Esophagus muscularis mucosa (tissue), 4 donors: ENCODE results near the gene ZNF687. TPM values are rescaled to one million over a fixed set of nuclear protein-coding genes. Genes with fewer than 3 reads are reported as not detected.

Experiments used
- DNase-seq: peaks from one replicate; pipeline ENCODE4 v3.0.0-alpha.2; 2017; ENCODE audit errors: extremely low spot score
- H3K27ac ChIP-seq, 4 donors: fragments of 200-600 bp; sonication (generic); replicated peaks in 1 of 4; 1 replicate in 3 of 4; 2 replicates in 1 of 4; pipeline ENCODE4 v1.5.1; 2016 to 2019; ENCODE audit warnings: mild to moderate bottlenecking in 1 of 4
- H3K27me3 ChIP-seq, 4 donors: fragments of 200-600 bp; sonication (generic); one replicate each; pipeline versions ENCODE4 v1.5.1 to v1.6.0; 2016 to 2019
- H3K36me3 ChIP-seq, 4 donors: fragments of 200-600 bp; sonication (generic); one replicate each; pipeline ENCODE4 v1.5.1; 2016 to 2019
- H3K4me1 ChIP-seq, 4 donors: fragments of 200-600 bp; sonication (generic); one replicate each; pipeline ENCODE4 v1.5.1; 2016 to 2019
- H3K4me3 ChIP-seq, 4 donors: fragments of 200-600 bp; sonication (generic); 1 replicate in 2 of 4; 2 replicates in 2 of 4; pipeline ENCODE4 v1.5.1; 2016 to 2019; ENCODE audit warnings: mild to moderate bottlenecking in 4 of 4, moderate library complexity in 1 of 4
- H3K9me3 ChIP-seq, 4 donors: fragments of 200-600 bp; sonication (generic); 1 replicate in 3 of 4; 2 replicates in 1 of 4; pipeline ENCODE4 v1.5.1; 2016 to 2019
- EP300 ChIP-seq: sonication (generic); formaldehyde crosslinking; IDR thresholded peaks from one replicate; pipeline ENCODE4 v1.6.1; 2017; ENCODE audit warnings: antibody characterized with exemption
- POLR2A ChIP-seq: fragments of 450-650 bp; IDR thresholded peaks from one replicate; pipeline ENCODE4 v1.6.1; 2017; ENCODE audit warnings: antibody characterized with exemption, moderate library complexity, mild to moderate bottlenecking, low read depth
- POLR2AphosphoS5 ChIP-seq, 2 donors: sonication (generic); formaldehyde crosslinking; IDR thresholded peaks; one replicate each; pipeline ENCODE4 v1.6.1; 2017; ENCODE audit warnings: antibody characterized with exemption in 2 of 2
- WGBS: methylation state at CpG from one replicate; pipeline ENCODE4 v1.1.5; 2018; 5-methylcytosine and 5-hydroxymethylcytosine counted together
- intact Hi-C: fragments of 100-400 bp; cut with DNase I; formaldehyde crosslinking; loops from one replicate; pipeline ENCODE4 v1.15.1; 2023
- total RNA-seq, 4 donors: library from RNA; depleted of rRNA; stranded (reverse); fragments of >200 nt; gene quantifications; one replicate each; pipeline versions ENCODE4 v1.1.0 to v1.2.1, GENCODE V29; 2016
- TF ChIP-seq, protein P1 (sequence below), 3 experiments: fragments of 200-600 bp in 2 of 3; fragments of 450-650 bp in 1 of 3; sonication (generic) in 2 of 3; IDR thresholded peaks; one replicate each; pipeline ENCODE4 v1.5.1; 2017 to 2019; ENCODE audit warnings: antibody characterized with exemption in 3 of 3, mild to moderate bottlenecking in 2 of 3, moderate library complexity in 1 of 3

ZNF687 gene
- total RNA-seq, 4 donors from 2014 or later = 16.6 to 28.6 (median 23.1) TPM

DNA sequence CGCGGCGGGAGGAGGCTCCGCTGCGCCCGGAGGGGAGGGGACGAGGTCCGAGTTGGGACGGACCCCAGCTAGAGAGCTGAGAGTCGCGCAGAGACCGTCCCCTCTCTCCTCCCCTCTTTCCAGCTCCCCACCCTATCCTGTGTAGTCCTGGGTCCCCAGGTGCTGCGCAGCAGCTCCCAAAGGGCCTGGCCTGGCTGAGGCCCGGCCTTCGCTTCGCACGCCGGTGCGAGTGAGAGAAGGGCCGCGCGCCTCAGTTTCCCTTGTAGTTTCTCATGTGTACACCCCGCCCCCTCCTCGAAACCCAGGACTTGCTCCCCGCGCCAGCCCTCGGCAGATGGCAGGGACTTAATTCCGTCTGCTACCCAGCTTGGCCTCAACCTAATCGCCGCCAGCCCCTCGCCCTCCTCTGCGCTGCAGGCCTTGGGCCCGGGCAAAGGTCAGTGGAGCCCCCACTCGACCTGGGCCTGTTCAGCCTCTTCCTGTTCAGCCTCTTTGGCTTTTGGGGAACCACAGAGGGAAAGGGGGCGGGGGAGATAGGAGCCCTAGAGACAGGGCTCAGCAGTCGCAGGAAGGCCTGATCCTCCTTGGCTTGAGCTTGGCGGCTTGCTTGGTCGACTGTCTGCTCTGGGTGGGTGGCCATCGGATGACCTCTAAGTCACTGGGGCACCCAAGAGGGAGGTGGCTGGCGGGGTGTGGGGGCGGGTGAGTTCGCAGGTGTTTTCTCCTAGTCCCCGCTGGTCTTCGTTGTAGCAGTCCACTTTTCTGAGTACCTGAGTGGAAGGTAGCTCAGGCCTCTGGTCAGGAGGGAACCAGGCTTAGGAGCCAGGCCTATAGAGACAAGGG, 1.0 kb downstream of the ZNF687 start:
- WGBS = 20% methylated on average over 1 of the region's 44 CpGs
- TF ChIP-seq, protein P1, sequence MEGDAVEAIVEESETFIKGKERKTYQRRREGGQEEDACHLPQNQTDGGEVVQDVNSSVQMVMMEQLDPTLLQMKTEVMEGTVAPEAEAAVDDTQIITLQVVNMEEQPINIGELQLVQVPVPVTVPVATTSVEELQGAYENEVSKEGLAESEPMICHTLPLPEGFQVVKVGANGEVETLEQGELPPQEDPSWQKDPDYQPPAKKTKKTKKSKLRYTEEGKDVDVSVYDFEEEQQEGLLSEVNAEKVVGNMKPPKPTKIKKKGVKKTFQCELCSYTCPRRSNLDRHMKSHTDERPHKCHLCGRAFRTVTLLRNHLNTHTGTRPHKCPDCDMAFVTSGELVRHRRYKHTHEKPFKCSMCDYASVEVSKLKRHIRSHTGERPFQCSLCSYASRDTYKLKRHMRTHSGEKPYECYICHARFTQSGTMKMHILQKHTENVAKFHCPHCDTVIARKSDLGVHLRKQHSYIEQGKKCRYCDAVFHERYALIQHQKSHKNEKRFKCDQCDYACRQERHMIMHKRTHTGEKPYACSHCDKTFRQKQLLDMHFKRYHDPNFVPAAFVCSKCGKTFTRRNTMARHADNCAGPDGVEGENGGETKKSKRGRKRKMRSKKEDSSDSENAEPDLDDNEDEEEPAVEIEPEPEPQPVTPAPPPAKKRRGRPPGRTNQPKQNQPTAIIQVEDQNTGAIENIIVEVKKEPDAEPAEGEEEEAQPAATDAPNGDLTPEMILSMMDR (IDR thresholded peaks at IDR 0.05) = no peak
- TF ChIP-seq POLR2A (no peak), EP300 (no peak), POLR2AphosphoS5 (IDR thresholded peaks at IDR 0.05) (no peak)
- Histone ChIP-seq H3K9me3 (no peaks in the 10 kb centered on the region), H3K27ac (peak overlapping the region; percentile 92 to 96 (median 94)), H3K27me3 (no peaks in the 10 kb centered on the region), H3K4me1 (peaks cover 21 to 42% (median 26%) of the 10 kb centered on the region in 4 donors), H3K36me3 (peaks cover 24 to 35% (median 33%) of the 10 kb centered on the region in 4 donors), H3K4me3 (peak overlapping the region; percentile 76 to 94 (median 90))
- DNase-seq = no peak
- intact Hi-C loops = no loop called here

DNA sequence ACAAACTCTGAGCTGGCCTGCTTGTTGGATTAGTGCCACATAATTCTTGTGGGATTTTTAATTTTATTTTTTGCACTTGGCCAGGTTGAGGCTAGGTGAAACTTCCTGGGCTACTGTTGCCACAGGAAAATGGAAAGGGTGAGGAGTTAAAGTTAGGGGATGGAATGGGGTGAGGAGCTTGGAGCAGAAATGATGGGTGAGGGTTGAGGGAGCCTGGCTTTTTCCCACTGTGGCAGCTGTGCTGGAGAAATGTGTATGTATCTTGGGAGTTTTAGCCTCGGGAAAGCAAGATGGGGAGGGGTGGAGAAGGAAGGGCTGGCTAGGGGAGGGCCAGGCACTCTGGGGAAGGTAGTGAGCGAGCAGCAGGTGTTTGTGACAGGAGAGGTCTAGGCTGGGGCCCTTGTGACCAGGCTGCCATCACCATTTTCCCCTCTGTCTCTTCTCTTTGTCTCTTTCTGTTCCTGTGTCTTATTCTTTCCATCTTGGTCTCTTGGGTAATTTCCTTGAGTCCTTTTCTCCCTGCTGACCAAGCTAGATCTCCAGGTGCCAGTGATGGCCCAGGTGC, 2.0 kb downstream of the ZNF687 start:
- DNase-seq = no peak
- Histone ChIP-seq H3K27ac (peak overlapping the region; percentile 23 to 96 (median 94)), H3K4me1 (peaks cover 21 to 48% (median 30%) of the 10 kb centered on the region in 4 donors), H3K9me3 (no peaks in the 10 kb centered on the region), H3K4me3 (peak overlapping the region in 3 of 4 donors; percentile 76 to 94 (median 88)), H3K36me3 (peaks cover 27 to 45% (median 43%) of the 10 kb centered on the region in 4 donors), H3K27me3 (no peaks in the 10 kb centered on the region)
- 67% methylated on average over 2 of the region's 2 CpGs for WGBS
- intact Hi-C loops = no loop called here
- TF ChIP-seq EP300 = no peak
- TF ChIP-seq, protein P1 (IDR thresholded peaks at IDR 0.05) = no peak
- TF ChIP-seq POLR2AphosphoS5 (IDR thresholded peaks at IDR 0.05) = no peak
- no peak for TF ChIP-seq POLR2A

DNA sequence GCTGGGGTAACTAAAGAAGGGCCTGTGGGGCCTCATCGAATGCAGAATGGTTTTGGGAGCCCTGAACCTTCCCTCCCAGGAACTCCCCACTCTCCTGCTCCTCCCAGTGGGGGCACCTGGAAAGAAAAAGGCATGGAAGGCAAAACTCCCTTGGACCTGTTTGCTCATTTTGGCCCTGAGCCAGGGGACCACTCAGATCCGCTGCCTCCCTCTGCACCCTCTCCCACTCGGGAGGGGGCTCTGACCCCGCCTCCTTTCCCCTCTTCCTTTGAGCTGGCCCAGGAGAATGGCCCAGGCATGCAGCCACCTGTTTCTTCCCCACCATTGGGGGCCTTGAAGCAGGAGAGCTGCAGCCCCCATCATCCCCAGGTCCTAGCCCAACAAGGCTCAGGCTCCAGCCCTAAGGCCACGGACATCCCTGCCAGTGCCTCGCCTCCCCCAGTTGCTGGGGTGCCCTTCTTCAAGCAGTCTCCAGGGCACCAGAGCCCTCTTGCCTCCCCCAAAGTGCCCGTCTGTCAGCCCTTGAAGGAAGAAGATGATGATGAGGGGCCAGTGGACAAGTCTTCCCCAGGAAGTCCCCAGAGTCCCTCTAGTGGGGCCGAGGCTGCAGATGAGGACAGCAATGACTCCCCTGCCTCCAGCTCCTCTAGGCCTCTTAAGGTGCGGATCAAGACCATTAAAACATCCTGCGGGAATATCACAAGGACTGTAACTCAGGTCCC, 4.7 kb downstream of the ZNF687 start:
- DNase-seq = no peak
- H3K36me3 ChIP-seq = peaks cover 52 to 71% (median 70%) of the 10 kb centered on the region in 4 donors
- intact Hi-C loops = no loop called here
- H3K4me1 ChIP-seq = peaks cover 15 to 51% (median 26%) of the 10 kb centered on the region in 4 donors
- 83% methylated on average over 10 of the region's 10 CpGs for WGBS
- TF ChIP-seq, protein P1 (IDR thresholded peaks at IDR 0.05) = no peak
- TF ChIP-seq POLR2AphosphoS5 (IDR thresholded peaks at IDR 0.05) = no peak
- no peak for TF ChIP-seq EP300
- no peak for TF ChIP-seq POLR2A
- no peak overlapping the region for H3K4me3 ChIP-seq
- no peaks in the 10 kb centered on the region for H3K27me3 ChIP-seq
- no peaks in the 10 kb centered on the region for H3K9me3 ChIP-seq
- no peak overlapping the region for H3K27ac ChIP-seq

DNA sequence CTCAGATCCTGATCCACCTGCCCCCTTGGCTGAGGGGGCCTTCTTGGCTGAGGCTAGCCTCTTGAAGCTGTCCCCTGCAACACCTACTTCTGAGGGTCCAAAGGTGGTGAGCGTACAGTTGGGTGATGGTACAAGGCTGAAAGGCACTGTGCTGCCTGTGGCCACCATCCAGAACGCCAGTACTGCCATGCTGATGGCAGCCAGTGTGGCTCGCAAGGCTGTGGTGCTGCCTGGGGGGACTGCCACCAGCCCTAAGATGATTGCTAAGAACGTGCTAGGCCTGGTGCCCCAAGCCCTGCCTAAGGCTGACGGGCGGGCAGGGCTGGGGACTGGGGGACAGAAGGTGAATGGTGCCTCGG, 5.2 kb downstream of the ZNF687 start:
- DNase-seq = no peak
- intact Hi-C loops = no loop called here
- no peaks in the 10 kb centered on the region for H3K27me3 ChIP-seq

More for the DNA sequence above, 5.2 kb downstream of the ZNF687 start:
- Histone ChIP-seq H3K27ac (no peak overlapping the region), H3K36me3 (peaks cover 57 to 77% (median 75%) of the 10 kb centered on the region in 4 donors), H3K4me3 (no peak overlapping the region), H3K4me1 (peaks cover 15 to 51% (median 26%) of the 10 kb centered on the region in 4 donors), H3K9me3 (no peaks in the 10 kb centered on the region)
- TF ChIP-seq, protein P1 (IDR thresholded peaks at IDR 0.05) = no peak
- no peak for TF ChIP-seq EP300
- no peak for TF ChIP-seq POLR2AphosphoS5 (IDR thresholded peaks at IDR 0.05)
- TF ChIP-seq POLR2A = no peak
- WGBS = 87% methylated on average over 7 of the region's 7 CpGs
